Mammary epithelial cell (primary cell): Measurements from ENCODE around the gene ADAM10.

Experiments
- CTCF ChIP-seq, 2 donors: IDR thresholded peaks in 1 of 2; conservative IDR thresholded peaks in 1 of 2; 2 replicates each; pipeline ENCODE4 v1.5.1; 2011 to 2012; ENCODE audit warnings: inconsistent platforms in 2 of 2, low read length in 2 of 2, mild to moderate bottlenecking in 2 of 2, control low read depth in 1 of 2, low read depth in 1 of 2; ENCODE audit not compliant: insufficient read depth in 1 of 2; ENCODE audit errors: extremely low read depth in 1 of 2
- EZH2 ChIP-seq: IDR thresholded peaks from 2 replicates; pipeline ENCODE4 v1.6.1; 2012; ENCODE audit warnings: low read length, inconsistent platforms, borderline replicate concordance

GRCh38 chr15:58686286-58686685 is 63.2 kb downstream of the ADAM10 start:
- no peak for TF ChIP-seq CTCF (conservative IDR thresholded peaks at IDR 0.05 in 1 of 2, IDR thresholded peaks at IDR 0.05 in 1 of 2; ENCODE audit: extremely low read depth in 1 of 2, insufficient read depth in 1 of 2, low read depth in 1 of 2, low read length in 2 of 2)
- no peak for TF ChIP-seq EZH2
